Mammary epithelial cell (primary cell): ENCODE measurements around the gene RETN.

Experiments
- CTCF ChIP-seq, 2 donors: IDR thresholded peaks in 1 of 2; conservative IDR thresholded peaks in 1 of 2; 2 replicates each; pipeline ENCODE4 v1.5.1; 2011 to 2012; ENCODE audit warnings: inconsistent platforms in 2 of 2, low read length in 2 of 2, mild to moderate bottlenecking in 2 of 2, control low read depth in 1 of 2, low read depth in 1 of 2; ENCODE audit not compliant: insufficient read depth in 1 of 2; ENCODE audit errors: extremely low read depth in 1 of 2
- EZH2 ChIP-seq: IDR thresholded peaks from 2 replicates; pipeline ENCODE4 v1.6.1; 2012; ENCODE audit warnings: low read length, inconsistent platforms, borderline replicate concordance

DNA sequence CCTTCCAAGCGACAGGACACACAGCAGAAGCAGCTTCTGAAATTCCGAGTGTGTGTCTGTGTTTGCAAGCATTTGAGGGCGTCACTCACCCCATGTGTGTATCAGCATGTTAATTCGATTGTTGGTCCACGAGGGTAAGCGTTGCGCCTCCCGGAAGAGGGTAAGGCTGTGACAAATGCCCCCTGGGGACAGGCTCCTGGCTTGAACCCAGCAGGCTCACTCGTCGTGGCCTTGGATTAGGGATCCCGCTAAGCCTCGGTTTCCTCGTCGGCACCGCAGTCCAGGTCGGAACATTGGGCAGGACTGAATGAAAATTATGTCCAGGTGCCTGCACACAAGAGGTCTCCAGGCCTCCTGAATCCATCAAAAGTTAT is 32.5 kb upstream of the RETN start:
- TF ChIP-seq CTCF (conservative IDR thresholded peaks at IDR 0.05 in 1 of 2, IDR thresholded peaks at IDR 0.05 in 1 of 2; ENCODE audit: extremely low read depth in 1 of 2, insufficient read depth in 1 of 2, low read depth in 1 of 2, low read length in 2 of 2) = no peak
- no peak for TF ChIP-seq EZH2
